Uterus (tissue), 2 donors: ENCODE results near the gene PTDSS2.

Source experiments
- POLR2A ChIP-seq, 2 donors: fragments of 450-650 bp; IDR thresholded peaks; one replicate each; pipeline ENCODE4 v1.6.1; 2016; ENCODE audit warnings: antibody characterized with exemption in 2 of 2, mild to moderate bottlenecking in 1 of 2, moderate library complexity in 1 of 2
- TF ChIP-seq, protein P1 (sequence below), 4 experiments: fragments of 200-600 bp in 2 of 4; fragments of 450-650 bp in 2 of 4; sonication (generic) in 2 of 4; IDR thresholded peaks; one replicate each; pipeline ENCODE4 v1.5.1; 2016 to 2019; ENCODE audit warnings: antibody characterized with exemption in 4 of 4, mild to moderate bottlenecking in 2 of 4, moderate library complexity in 1 of 4

DNA sequence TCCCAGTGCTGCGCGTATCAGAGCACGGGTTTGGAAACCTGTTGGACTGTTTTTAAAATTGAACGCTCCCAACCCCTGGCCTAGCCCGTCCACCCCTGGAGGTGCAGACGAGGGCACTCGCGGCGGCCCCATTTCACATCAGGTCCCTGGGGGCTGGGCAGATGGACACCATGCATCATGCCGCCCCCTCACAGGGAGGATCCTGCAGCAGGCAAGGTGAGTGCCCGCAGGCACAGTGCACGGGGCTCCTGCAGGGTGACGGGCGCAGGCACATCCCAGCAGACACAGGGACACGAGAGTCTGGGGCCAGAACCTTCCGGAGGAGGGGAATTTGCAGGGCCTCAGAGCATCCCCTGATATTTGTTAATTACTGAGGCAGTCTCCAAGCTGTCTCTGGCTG is 15.6 kb upstream of the PTDSS2 start:
- TF ChIP-seq, protein P1, sequence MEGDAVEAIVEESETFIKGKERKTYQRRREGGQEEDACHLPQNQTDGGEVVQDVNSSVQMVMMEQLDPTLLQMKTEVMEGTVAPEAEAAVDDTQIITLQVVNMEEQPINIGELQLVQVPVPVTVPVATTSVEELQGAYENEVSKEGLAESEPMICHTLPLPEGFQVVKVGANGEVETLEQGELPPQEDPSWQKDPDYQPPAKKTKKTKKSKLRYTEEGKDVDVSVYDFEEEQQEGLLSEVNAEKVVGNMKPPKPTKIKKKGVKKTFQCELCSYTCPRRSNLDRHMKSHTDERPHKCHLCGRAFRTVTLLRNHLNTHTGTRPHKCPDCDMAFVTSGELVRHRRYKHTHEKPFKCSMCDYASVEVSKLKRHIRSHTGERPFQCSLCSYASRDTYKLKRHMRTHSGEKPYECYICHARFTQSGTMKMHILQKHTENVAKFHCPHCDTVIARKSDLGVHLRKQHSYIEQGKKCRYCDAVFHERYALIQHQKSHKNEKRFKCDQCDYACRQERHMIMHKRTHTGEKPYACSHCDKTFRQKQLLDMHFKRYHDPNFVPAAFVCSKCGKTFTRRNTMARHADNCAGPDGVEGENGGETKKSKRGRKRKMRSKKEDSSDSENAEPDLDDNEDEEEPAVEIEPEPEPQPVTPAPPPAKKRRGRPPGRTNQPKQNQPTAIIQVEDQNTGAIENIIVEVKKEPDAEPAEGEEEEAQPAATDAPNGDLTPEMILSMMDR (IDR thresholded peaks at IDR 0.05): no peak
- TF ChIP-seq POLR2A (IDR thresholded peaks at IDR 0.05): no peak
